K562 (cell line): ENCODE measurements around the gene EFCAB8.

Experiments
- ATF1 ChIP-seq, 2 experiments: fragments of 450-650 bp in 1 of 2; IDR thresholded peaks; 2 replicates each; pipeline ENCODE4 v1.6.1; 2016; ENCODE audit warnings: missing compliant biosample characterization in 1 of 2, missing genetic modification characterization in 1 of 2
- CTCF ChIP-seq, 3 experiments: IDR thresholded peaks in 2 of 3; conservative IDR thresholded peaks in 1 of 3; 2 replicates each; pipeline ENCODE4 v1.5.1; 2011 to 2012; ENCODE audit warnings: low read length in 3 of 3, mild to moderate bottlenecking in 3 of 3, control low read depth in 2 of 3, improper control_type of control experiment in 1 of 3, inconsistent platforms in 1 of 3, low read depth in 1 of 3, mixed read lengths in 1 of 3, moderate library complexity in 1 of 3; ENCODE audit not compliant: insufficient read depth in 2 of 3
- EZH2 ChIP-seq: IDR thresholded peaks from 2 replicates; pipeline ENCODE4 v1.6.1; 2012; ENCODE audit warnings: low read depth, mild to moderate bottlenecking, inconsistent platforms, low read length, borderline replicate concordance
- MCM5 ChIP-seq: fragments of 450-650 bp; IDR thresholded peaks from 2 replicates; pipeline ENCODE4 v1.6.1; 2016; ENCODE audit warnings: low read depth
- MTA3 ChIP-seq: fragments of 450-650 bp; formaldehyde crosslinking; IDR thresholded peaks from 2 replicates; pipeline ENCODE4 v1.6.1; 2017; ENCODE audit warnings: mild to moderate bottlenecking, borderline replicate concordance
- NFYB ChIP-seq: IDR thresholded peaks from 2 replicates; pipeline ENCODE4 v1.6.1; 2011; ENCODE audit warnings: mild to moderate bottlenecking, moderate library complexity; ENCODE audit not compliant: insufficient read length; ENCODE audit errors: extremely low read depth
- POLR2AphosphoS2 ChIP-seq: IDR thresholded peaks from 2 replicates; pipeline ENCODE4 v1.6.1; 2012; ENCODE audit warnings: low read length, improper control_type of control experiment
- SAP30 ChIP-seq: fragments of 200-600 bp; sonication (generic); IDR thresholded peaks from 2 replicates; pipeline ENCODE4 v1.6.1; 2012; ENCODE audit warnings: borderline replicate concordance, low read depth, mild to moderate bottlenecking, moderate library complexity, low read length, control low read depth, inconsistent platforms; ENCODE audit not compliant: insufficient read depth, poor library complexity, severe bottlenecking
- SRSF7 ChIP-seq: fragments of 200-400 bp; formaldehyde crosslinking; optimal IDR thresholded peaks from 2 replicates; pipeline ENCODE3; 2017; ENCODE audit warnings: mild to moderate bottlenecking, low read depth, low read length
- TEAD2 ChIP-seq: fragments of 450-650 bp; IDR thresholded peaks from 2 replicates; pipeline ENCODE4 v1.6.1; 2016; ENCODE audit warnings: missing genetic modification characterization, control low read depth, missing compliant biosample characterization
- TGIF2 ChIP-seq: sonication (generic); formaldehyde crosslinking; IDR thresholded peaks from 2 replicates; pipeline ENCODE4 v1.8.1; 2022; ENCODE audit warnings: mild to moderate bottlenecking, missing genetic modification reagents, moderate library complexity
- ZNF311 ChIP-seq: fragments of 250-450 bp; sonication (Bioruptor Pico); IDR thresholded peaks from 2 replicates; pipeline ENCODE4 v1.4.0; 2020; ENCODE audit warnings: mild to moderate bottlenecking, moderate library complexity
- ZNF395 ChIP-seq: fragments of 200-800 bp; sonication (Bioruptor generic); IDR thresholded peaks from 2 replicates; pipeline ENCODE4 v1.6.1; 2017; ENCODE audit warnings: missing genetic modification characterization, missing compliant biosample characterization
- ZNF699 ChIP-seq: fragments of 250-450 bp; sonication (Bioruptor Pico); IDR thresholded peaks from 2 replicates; pipeline ENCODE4 v1.8.0; 2021; ENCODE audit warnings: mild to moderate bottlenecking, moderate library complexity; ENCODE audit not compliant: insufficient replicate concordance

GRCh38 chr20:32984196-32984595 lies 125.5 kb downstream of the EFCAB8 start:
- TF ChIP-seq ZNF699 (CRISPR knock-in tag) = no peak
- no peak for TF ChIP-seq MCM5
- TF ChIP-seq CTCF (IDR thresholded peaks at IDR 0.05 in 2 of 3, conservative IDR thresholded peaks at IDR 0.05 in 1 of 3; ENCODE audit: insufficient read depth in 2 of 3, low read depth in 1 of 3, low read length in 3 of 3) = no peak
- TF ChIP-seq SRSF7 = no peak
- TF ChIP-seq TGIF2 (CRISPR knock-in tag) = no peak
- TF ChIP-seq MTA3 = no peak
- TF ChIP-seq EZH2 = no peak
- TF ChIP-seq POLR2AphosphoS2 = no peak
- no peak for TF ChIP-seq NFYB
- TF ChIP-seq SAP30 = no peak
- no peak for TF ChIP-seq ZNF395 (CRISPR knock-in tag)
- TF ChIP-seq ATF1 (CRISPR knock-in tag; IDR thresholded peaks at IDR 0.05) = no peak
- no peak for TF ChIP-seq ATF1 (tag; IDR thresholded peaks at IDR 0.05)
- no peak for TF ChIP-seq ZNF311
- no peak for TF ChIP-seq TEAD2 (tag)
